Spleen (tissue), 13 donors: ENCODE results near the gene KLB. TPM values are rescaled to one million over a fixed set of nuclear protein-coding genes. Genes with fewer than 3 reads are reported as not detected.
A peak's percentile ranks its signal among the peaks of the same experiment; 100 is the strongest.
"Not testable (repeated sequence)": the region's sequence is repeated elsewhere in the genome, so short reads cannot be mapped to it uniquely, and the experiment has no call there.

Source experiments
- DNase-seq: peaks from one replicate; pipeline ENCODE4 v3.0.0-alpha.2; 2020
- H3K27ac ChIP-seq, 8 donors: fragments of 200-600 bp; sonication (generic) in 7 of 8; 1 replicate in 4 of 8; 2 replicates in 4 of 8; pipeline versions ENCODE4 v1.5.0 to v1.8.0; 2016 to 2021; ENCODE audit warnings: inconsistent platforms in 4 of 8, mild to moderate bottlenecking in 4 of 8, moderate library complexity in 1 of 8
- H3K27me3 ChIP-seq, 7 donors: fragments of 200-600 bp; sonication (generic) in 6 of 7; replicated peaks in 1 of 7; 1 replicate in 4 of 7; 2 replicates in 3 of 7; pipeline versions ENCODE4 v1.5.0 to v1.8.0; 2016 to 2021; ENCODE audit warnings: inconsistent platforms in 3 of 7, mild to moderate bottlenecking in 1 of 7
- H3K36me3 ChIP-seq, 6 donors: fragments of 200-600 bp; sonication (generic) in 5 of 6; 1 replicate in 4 of 6; 2 replicates in 2 of 6; pipeline versions ENCODE4 v1.5.0 to v1.8.0; 2016 to 2021; ENCODE audit warnings: inconsistent platforms in 2 of 6
- H3K4me1 ChIP-seq, 6 donors: fragments of 200-600 bp; sonication (generic) in 5 of 6; 1 replicate in 3 of 6; 2 replicates in 3 of 6; pipeline versions ENCODE4 v1.5.0 to v1.8.0; 2016 to 2021; ENCODE audit warnings: inconsistent platforms in 3 of 6
- H3K4me3 ChIP-seq, 8 donors: fragments of 200-600 bp; sonication (generic) in 7 of 8; 1 replicate in 4 of 8; 2 replicates in 4 of 8; pipeline versions ENCODE4 v1.5.0 to v1.8.0; 2016 to 2021; ENCODE audit warnings: inconsistent platforms in 4 of 8, mild to moderate bottlenecking in 4 of 8, moderate library complexity in 2 of 8
- H3K9me3 ChIP-seq, 8 donors: fragments of 200-600 bp; sonication (generic) in 7 of 8; 1 replicate in 4 of 8; 2 replicates in 4 of 8; pipeline versions ENCODE4 v1.5.0 to v1.8.0; 2016 to 2021; ENCODE audit warnings: inconsistent platforms in 4 of 8
- POLR2A ChIP-seq, 3 donors: fragments of 450-650 bp; IDR thresholded peaks; one replicate each; pipeline ENCODE4 v1.5.1; 2017; ENCODE audit warnings: antibody characterized with exemption in 3 of 3, mild to moderate bottlenecking in 1 of 3
- POLR2AphosphoS5 ChIP-seq, 3 donors: sonication (generic); formaldehyde crosslinking; IDR thresholded peaks; one replicate each; pipeline ENCODE4 v1.5.1; 2017; ENCODE audit warnings: antibody characterized with exemption in 3 of 3
- whole genome bisulfite sequencing, 5 donors: extraction: QIAGEN DNeasy Blood & Tissue Kit in 3 of 5; methylation state at CpG; one replicate each; pipeline versions ENCODE4 v1.1.5 to v1.1.7; 2013 to 2018; 5-methylcytosine and 5-hydroxymethylcytosine counted together
- intact Hi-C: fragments of 100-400 bp; cut with DNase I; formaldehyde crosslinking; loops from one replicate; pipeline ENCODE4 v1.15.0; 2023; ENCODE audit warnings: low total_unique reads
- long read RNA-seq, 2 donors: transcript quantifications; one replicate each; lab custom pipeline, GENCODE V29; 2026
- polyA plus RNA-seq, 3 donors: library from polyadenylated mRNA; stranded (reverse); fragments of 200-250 nt; gene quantifications; one replicate each; pipeline ENCODE4 v1.2.1, GENCODE V29; 2013
- total RNA-seq, 7 donors: library from RNA; depleted of rRNA in 3 of 7; stranded (reverse); fragments of >200 nt in 3 of 7; fragmentation: NEBNext Ultra II Directional in 4 of 7; extraction: Animal tissue kit (Norgen Biotek cat#: 25700) in 4 of 7; gene quantifications; one replicate each; pipeline versions ENCODE4 v1.1.0 to v1.2.1, GENCODE V29; 2016 to 2021
- TF ChIP-seq, protein P1 (sequence below), 11 experiments: fragments of 200-600 bp in 7 of 11; fragments of 450-650 bp in 4 of 11; sonication (generic) in 4 of 11; IDR thresholded peaks in 8 of 11; conservative IDR thresholded peaks in 3 of 11; 1 replicate in 7 of 11; 2 replicates in 4 of 11; pipeline versions ENCODE4 v1.4.0 to v1.8.0; 2016 to 2021; ENCODE audit warnings: antibody characterized with exemption in 11 of 11, inconsistent platforms in 4 of 11, mild to moderate bottlenecking in 1 of 11
- donor health status: healthy with polysubstance abuse.
- donor health status: DM: no; HTN: no; CAD: no; lungs with moderate emphysema.
- donor health status: DM: no; HTN: no; CAD: no.
- donor health status: Bipolar disorder and iron deficiency.
- donor health status: healthy.
- donor health status: DM: no; HTN: no; CAD: no.
- donor health status: DM: yes; HTN: yes; CAD: no.

Gene KLB
- under 1 TPM in 1 of 7 donors, not detected in 6; 0.03 TPM for total RNA-seq
- polyA plus RNA-seq, result not detected
- long read RNA-seq, donor 1, partial matches to known transcripts, result 360 of 637 reads
- long read RNA-seq, donor 1, other reads (novel, unspliced or antisense), result 277 of 637 reads
- long read RNA-seq, donor 2, partial matches to known transcripts, result 527 of 572 reads
- long read RNA-seq, donor 2, other reads (novel, unspliced or antisense), result 45 of 572 reads

DNA sequence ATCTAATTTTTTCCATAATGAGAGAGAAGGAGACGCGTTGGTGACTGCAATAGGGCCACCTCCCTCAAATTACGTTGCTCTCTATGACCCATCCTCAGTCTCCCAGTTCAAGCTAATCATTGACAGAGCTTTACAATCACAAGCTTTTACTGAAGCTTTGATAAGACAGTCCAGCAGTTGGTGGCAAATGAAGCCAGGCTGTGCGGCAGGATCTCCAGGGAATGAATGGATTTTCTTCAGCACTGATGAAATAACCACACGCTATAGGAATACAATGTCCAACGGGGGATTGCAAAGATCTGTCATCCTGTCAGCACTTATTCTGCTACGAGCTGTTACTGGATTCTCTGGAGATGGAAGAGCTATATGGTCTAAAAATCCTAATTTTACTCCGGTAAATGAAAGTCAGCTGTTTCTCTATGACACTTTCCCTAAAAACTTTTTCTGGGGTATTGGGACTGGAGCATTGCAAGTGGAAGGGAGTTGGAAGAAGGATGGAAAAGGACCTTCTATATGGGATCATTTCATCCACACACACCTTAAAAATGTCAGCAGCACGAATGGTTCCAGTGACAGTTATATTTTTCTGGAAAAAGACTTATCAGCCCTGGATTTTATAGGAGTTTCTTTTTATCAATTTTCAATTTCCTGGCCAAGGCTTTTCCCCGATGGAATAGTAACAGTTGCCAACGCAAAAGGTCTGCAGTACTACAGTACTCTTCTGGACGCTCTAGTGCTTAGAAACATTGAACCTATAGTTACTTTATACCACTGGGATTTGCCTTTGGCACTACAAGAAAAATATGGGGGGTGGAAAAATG lies at the start of gene KLB:
TSS of gene KLB (plus strand) at position 168 of the 821 bp plus-strand sequence. CDS start at position 188, 20 bp downstream.
- Histone ChIP-seq H3K27ac (no peak within 1 kb of the TSS), H3K9me3 (no peaks in the 10 kb centered on the region), H3K4me3 (no peak within 1 kb of the TSS), H3K27me3 (no peaks in the 10 kb centered on the region), H3K36me3 (no peaks in the 10 kb centered on the region), H3K4me1 (no peaks in the 10 kb centered on the region)
- intact Hi-C loops, result no loop called here
- TF ChIP-seq POLR2A (IDR thresholded peaks at IDR 0.05), result no peak
- TF ChIP-seq, protein P1, sequence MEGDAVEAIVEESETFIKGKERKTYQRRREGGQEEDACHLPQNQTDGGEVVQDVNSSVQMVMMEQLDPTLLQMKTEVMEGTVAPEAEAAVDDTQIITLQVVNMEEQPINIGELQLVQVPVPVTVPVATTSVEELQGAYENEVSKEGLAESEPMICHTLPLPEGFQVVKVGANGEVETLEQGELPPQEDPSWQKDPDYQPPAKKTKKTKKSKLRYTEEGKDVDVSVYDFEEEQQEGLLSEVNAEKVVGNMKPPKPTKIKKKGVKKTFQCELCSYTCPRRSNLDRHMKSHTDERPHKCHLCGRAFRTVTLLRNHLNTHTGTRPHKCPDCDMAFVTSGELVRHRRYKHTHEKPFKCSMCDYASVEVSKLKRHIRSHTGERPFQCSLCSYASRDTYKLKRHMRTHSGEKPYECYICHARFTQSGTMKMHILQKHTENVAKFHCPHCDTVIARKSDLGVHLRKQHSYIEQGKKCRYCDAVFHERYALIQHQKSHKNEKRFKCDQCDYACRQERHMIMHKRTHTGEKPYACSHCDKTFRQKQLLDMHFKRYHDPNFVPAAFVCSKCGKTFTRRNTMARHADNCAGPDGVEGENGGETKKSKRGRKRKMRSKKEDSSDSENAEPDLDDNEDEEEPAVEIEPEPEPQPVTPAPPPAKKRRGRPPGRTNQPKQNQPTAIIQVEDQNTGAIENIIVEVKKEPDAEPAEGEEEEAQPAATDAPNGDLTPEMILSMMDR (IDR thresholded peaks at IDR 0.05 in 8 of 11, conservative IDR thresholded peaks at IDR 0.05 in 3 of 11), result no peak
- no peak for TF ChIP-seq POLR2AphosphoS5 (IDR thresholded peaks at IDR 0.05)
- WGBS, 5 donors, result 76 to 87% (median 83%) methylated on average over 12 of the region's 12 CpGs
- no peak for DNase-seq

DNA sequence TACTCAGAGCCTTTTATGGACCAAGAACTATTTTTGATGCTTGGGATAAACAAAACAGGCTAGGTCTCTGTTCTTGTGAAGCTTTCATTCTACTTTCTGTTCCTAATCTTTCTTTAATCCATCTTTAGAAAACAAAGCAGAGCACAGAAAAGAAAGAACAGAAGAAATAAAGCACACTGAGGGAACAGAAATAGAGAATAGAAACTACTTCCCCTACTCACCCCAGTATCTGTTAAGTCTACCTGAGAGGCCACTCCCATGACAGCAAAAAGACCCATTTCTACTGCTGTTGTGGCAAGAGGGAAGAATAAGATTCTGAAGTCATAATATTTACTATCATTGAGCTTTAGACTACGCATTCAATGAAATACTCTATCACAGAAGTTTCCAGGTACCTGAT lies 49.7 kb upstream of the KLB start:
- Histone ChIP-seq H3K27me3 (no peaks in the 10 kb centered on the region), H3K4me3 (no peak overlapping the region), H3K36me3 (peaks cover 0 to 7% (median 2%) of the 10 kb centered on the region in 6 donors), H3K4me1 (peaks cover 29 to 98% (median 83%) of the 10 kb centered on the region in 6 donors), H3K9me3 (no peaks in the 10 kb centered on the region), H3K27ac (peak overlapping the region in 7 of 8 donors; percentile 30 to 88 (median 71))
- intact Hi-C loops, result no loop called here
- TF ChIP-seq POLR2AphosphoS5 (IDR thresholded peaks at IDR 0.05) (no peak), POLR2A (IDR thresholded peaks at IDR 0.05) (no peak)
- TF ChIP-seq, protein P1 (IDR thresholded peaks at IDR 0.05 in 8 of 11, conservative IDR thresholded peaks at IDR 0.05 in 3 of 11), result no peak
- DNase-seq, result no peak
- 78 to 86% (median 85%) methylated on average over 1 of the region's 1 CpG for WGBS, 5 donors

DNA sequence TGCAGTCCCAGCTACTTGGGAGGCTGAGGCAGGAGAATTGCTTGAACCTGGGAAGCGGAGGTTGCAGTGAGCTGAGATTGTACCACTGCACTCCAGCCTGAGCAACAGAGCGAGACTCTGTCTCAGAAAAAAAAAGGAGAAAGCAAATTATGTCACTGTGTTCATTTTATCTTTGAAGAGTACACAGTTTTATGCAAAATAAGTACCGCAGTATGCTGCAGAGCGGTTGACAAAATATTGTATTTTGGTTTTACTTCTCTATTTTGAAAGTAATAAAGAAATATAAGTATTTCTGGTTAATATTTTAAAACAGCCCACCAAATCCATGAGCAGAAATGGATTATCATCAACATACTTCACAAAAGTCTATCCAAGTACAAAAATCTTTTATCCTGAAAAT lies 46.1 kb upstream of the KLB start:
- Histone ChIP-seq H3K27ac (peak overlapping the region in 1 of 8 donors; percentile 26), H3K4me1 (peaks cover 34 to 98% (median 84%) of the 10 kb centered on the region in 6 donors)
- H3K27me3 ChIP-seq, H3K4me3 ChIP-seq, DNase-seq, intact Hi-C loops, H3K36me3 ChIP-seq, H3K9me3 ChIP-seq: not testable (repeated sequence)
- 59 to 84% (median 65%) methylated on average over 4 of the region's 4 CpGs for WGBS, 5 donors

DNA sequence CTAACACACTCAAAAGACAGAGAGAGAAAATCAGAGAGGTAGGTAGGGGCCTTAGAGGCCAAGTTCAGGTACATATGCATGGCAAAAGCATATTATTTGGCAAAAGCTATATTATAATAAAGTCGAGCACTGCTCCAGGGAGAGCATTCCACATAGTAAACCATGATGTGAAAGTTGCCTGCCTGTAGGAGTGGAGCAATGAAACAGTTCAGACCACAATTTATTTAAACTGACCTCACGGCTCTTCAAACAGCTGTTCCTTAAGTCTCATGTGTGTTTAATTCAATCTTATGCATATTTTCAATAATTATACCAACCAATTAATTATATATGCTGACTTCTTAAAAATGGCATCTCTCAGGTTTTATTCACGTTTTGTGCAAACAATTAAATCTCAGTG lies 43.9 kb upstream of the KLB start:
- DNase-seq, result no peak
- TF ChIP-seq POLR2A (IDR thresholded peaks at IDR 0.05) (no peak), POLR2AphosphoS5 (IDR thresholded peaks at IDR 0.05) (no peak)
- TF ChIP-seq, protein P1 (IDR thresholded peaks at IDR 0.05 in 8 of 11, conservative IDR thresholded peaks at IDR 0.05 in 3 of 11), result no peak
- no peaks in the 10 kb centered on the region for H3K27me3 ChIP-seq

More for the DNA sequence above, 43.9 kb upstream of the KLB start:
- Histone ChIP-seq H3K4me3 (no peak overlapping the region), H3K27ac (peak overlapping the region in 1 of 8 donors; percentile 8), H3K36me3 (peaks cover 0 to 7% (median 2%) of the 10 kb centered on the region in 6 donors), H3K9me3 (no peaks in the 10 kb centered on the region), H3K4me1 (peaks cover 23 to 89% (median 69%) of the 10 kb centered on the region in 6 donors)
- WGBS, 5 donors, result 68 to 83% (median 77%) methylated on average over 3 of the region's 3 CpGs
- intact Hi-C loops, result no loop called here
